Measurements from ENCODE around the gene OPA3. TPM values are rescaled to one million over a fixed set of nuclear protein-coding genes. Genes with fewer than 3 reads are reported as not detected.

The OPA3 gene
- total and polyA plus RNA-seq, 10 of the 15 experiments (the other 5 are each of a cell fraction or from before 2014, with no cell fraction given): 2.2 to 24.3 (median 13.3) TPM

DNA sequence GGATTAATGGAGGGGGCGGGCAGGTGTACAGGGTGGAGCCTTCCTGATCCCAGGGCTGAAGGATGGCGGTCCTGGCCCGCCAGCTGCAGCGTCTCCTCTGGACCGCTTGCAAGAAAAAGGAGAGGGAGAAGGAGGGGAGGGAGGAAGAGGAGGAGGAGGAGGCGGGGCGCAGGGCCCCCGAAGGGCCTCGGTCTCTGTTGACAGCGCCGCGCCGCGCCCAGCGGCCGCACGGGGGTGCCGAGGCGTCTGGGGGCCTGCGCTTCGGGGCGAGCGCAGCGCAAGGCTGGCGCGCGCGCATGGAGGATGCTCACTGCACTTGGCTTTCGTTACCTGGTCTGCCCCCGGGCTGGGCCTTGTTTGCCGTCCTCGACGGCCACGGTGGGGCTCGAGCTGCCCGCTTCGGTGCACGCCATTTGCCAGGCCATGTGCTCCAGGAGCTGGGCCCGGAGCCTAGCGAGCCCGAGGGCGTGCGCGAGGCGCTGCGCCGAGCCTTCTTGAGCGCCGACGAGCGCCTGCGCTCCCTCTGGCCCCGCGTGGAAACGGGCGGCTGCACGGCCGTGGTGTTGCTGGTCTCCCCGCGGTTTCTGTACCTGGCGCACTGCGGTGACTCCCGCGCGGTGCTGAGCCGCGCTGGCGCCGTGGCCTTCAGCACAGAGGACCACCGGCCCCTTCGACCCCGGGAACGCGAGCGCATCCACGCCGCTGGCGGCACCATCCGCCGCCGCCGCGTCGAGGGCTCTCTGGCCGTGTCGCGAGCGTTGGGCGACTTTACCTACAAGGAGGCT lies 86.0 kb downstream of the OPA3 start, which contains the start of gene PPM1N (continued):
- TF ChIP-seq DPF2 (IDR thresholded peaks at IDR 0.05) (0 out of 2 replicates have a peak, but pooled peaks have one; percentile 46), STAT3 (IDR thresholded peaks at IDR 0.05; ENCODE audit: low read depth, low read length) (no peak), BCL11A (IDR thresholded peaks at IDR 0.05; ENCODE audit: low read depth, low read length) (no peak), TCF3 (IDR thresholded peaks at IDR 0.05; ENCODE audit: borderline replicate concordance, insufficient read depth, low read depth, low read length) (no peak)
- TF ChIP-seq, protein P1, sequence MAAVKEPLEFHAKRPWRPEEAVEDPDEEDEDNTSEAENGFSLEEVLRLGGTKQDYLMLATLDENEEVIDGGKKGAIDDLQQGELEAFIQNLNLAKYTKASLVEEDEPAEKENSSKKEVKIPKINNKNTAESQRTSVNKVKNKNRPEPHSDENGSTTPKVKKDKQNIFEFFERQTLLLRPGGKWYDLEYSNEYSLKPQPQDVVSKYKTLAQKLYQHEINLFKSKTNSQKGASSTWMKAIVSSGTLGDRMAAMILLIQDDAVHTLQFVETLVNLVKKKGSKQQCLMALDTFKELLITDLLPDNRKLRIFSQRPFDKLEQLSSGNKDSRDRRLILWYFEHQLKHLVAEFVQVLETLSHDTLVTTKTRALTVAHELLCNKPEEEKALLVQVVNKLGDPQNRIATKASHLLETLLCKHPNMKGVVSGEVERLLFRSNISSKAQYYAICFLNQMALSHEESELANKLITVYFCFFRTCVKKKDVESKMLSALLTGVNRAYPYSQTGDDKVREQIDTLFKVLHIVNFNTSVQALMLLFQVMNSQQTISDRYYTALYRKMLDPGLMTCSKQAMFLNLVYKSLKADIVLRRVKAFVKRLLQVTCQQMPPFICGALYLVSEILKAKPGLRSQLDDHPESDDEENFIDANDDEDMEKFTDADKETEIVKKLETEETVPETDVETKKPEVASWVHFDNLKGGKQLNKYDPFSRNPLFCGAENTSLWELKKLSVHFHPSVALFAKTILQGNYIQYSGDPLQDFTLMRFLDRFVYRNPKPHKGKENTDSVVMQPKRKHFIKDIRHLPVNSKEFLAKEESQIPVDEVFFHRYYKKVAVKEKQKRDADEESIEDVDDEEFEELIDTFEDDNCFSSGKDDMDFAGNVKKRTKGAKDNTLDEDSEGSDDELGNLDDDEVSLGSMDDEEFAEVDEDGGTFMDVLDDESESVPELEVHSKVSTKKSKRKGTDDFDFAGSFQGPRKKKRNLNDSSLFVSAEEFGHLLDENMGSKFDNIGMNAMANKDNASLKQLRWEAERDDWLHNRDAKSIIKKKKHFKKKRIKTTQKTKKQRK (IDR thresholded peaks at IDR 0.05; ENCODE audit: low read depth, low read length): no peak

DNA sequence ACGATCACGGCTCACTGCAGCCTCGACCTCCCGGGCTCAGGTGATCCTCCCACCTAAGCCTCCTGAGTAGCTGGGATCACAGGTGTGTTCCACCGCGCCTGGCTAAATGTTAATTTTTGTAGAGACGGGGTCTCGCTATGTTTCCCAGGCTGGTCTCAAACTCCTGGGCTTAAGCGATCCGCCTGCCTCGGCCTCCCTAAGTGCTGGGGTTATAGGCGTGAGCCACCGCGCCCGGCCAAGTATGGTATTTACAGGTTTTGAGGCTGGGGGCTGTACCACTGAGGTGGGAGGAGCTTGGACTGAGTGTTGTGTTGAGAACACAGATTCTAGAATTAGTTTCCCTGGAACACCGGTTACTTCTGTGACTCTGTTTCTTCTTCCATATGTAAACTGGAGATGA lies 86.8 kb downstream of the OPA3 start:
- H3K36me3 ChIP-seq (ENCODE audit: control insufficient read depth in 2 of 2, insufficient read depth in 2 of 2, low read length in 1 of 2): no peaks in the 10 kb centered on the region
- peak overlapping the region; percentile 5; the same call in 1 of the 2 replicates for H3K4me3 ChIP-seq
- ChIA-PET RAD21 (ENCODE audit: unreplicated experiment) (interaction anchor here (0.7 kb wide), 2 partner anchors 61 to 95 kb away, joined by 3 read pairs; no protein-coding TSS in a partner anchor), CTCF (interaction anchor here (1.1 to 6.6 kb wide), 3 partner anchors 12 to 145 kb away, joined by 3 to 65 read pairs (median 4); no protein-coding TSS in a partner anchor), SMC1A (ENCODE audit: uncharacterized antibody, unreplicated experiment) (interaction anchor here (1.2 kb wide), 1 partner anchor 18 kb away, joined by 3 read pairs; no protein-coding TSS in a partner anchor), POLR2A (interaction anchor here (0.6 to 2.5 kb wide), 5 partner anchors 8 to 19 kb away, joined by 3 to 8 read pairs (median 6); no protein-coding TSS in a partner anchor)
- H3K4me2 ChIP-seq (ENCODE audit: control insufficient read depth, insufficient read depth): peak overlapping the region; percentile 53
- H3K27ac ChIP-seq (ENCODE audit: control insufficient read depth, insufficient read depth): no peak overlapping the region
- peaks cover 30% of the 10 kb centered on the region for H3K4me1 ChIP-seq (ENCODE audit: control insufficient read depth, insufficient read depth, low read length)
- no peaks in the 10 kb centered on the region; the same call in 2 of the 3 replicates for H3K9me3 ChIP-seq (replicated peaks; ENCODE audit: control insufficient read depth, insufficient read depth, low read length)
- no peaks in the 10 kb centered on the region for H3K79me2 ChIP-seq (ENCODE audit: control insufficient read depth, insufficient read depth, low read length)
- H4K20me1 ChIP-seq (ENCODE audit: control insufficient read depth, insufficient read depth): peaks cover 6% of the 10 kb centered on the region; the same call in 1 of the 2 replicates
- 11% methylated on average over 16 of the region's 16 CpGs for WGBS (ENCODE audit: insufficient coverage, insufficient replicate concordance, low lambda C conversion rate, missing lambda C conversion rate)
- H2AFZ ChIP-seq (ENCODE audit: control insufficient read depth, low read depth, low read length): no peak overlapping the region; the same call in 1 of the 2 replicates
- no peak for FAIRE-seq
- no peak for ATAC-seq
- H3K9ac ChIP-seq (ENCODE audit: control insufficient read depth, insufficient read depth, low read length): no peak overlapping the region
- no peak for DNase-seq (ENCODE audit: low read depth, low spot score)
- intact Hi-C loops (cut with micrococcal nuclease; ENCODE audit: unreplicated experiment) (loop anchor here (5.0 kb wide), 1 partner anchor 75 kb away; no protein-coding TSS in a partner anchor), in situ Hi-C loops (cut with MboI) (no loop called here)
- H3K27me3 ChIP-seq (replicated peaks in 1 of 2; ENCODE audit: control insufficient read depth in 2 of 2, insufficient read depth in 2 of 2, low read length in 1 of 2): peaks cover 0 to 9% of the 10 kb centered on the region in 2 experiments; a peak in 3 of 4 replicates
- BruUV-seq (replicated peaks): no TSS peak
- TF ChIP-seq RAD51 (IDR thresholded peaks at IDR 0.05): no peak
- TF ChIP-seq RUNX3 (IDR thresholded peaks at IDR 0.05; ENCODE audit: low read length): no peak
- no peak for TF ChIP-seq RB1 (IDR thresholded peaks at IDR 0.05; ENCODE audit: borderline replicate concordance)
- no peak for TF ChIP-seq NR2C2 (IDR thresholded peaks at IDR 0.05; ENCODE audit: borderline replicate concordance, control insufficient read depth, insufficient read length, low read depth)
- TF ChIP-seq RAD21 (IDR thresholded peaks at IDR 0.05; ENCODE audit: insufficient read depth, low read depth, low read length): no peak
- TF ChIP-seq, protein P2, sequence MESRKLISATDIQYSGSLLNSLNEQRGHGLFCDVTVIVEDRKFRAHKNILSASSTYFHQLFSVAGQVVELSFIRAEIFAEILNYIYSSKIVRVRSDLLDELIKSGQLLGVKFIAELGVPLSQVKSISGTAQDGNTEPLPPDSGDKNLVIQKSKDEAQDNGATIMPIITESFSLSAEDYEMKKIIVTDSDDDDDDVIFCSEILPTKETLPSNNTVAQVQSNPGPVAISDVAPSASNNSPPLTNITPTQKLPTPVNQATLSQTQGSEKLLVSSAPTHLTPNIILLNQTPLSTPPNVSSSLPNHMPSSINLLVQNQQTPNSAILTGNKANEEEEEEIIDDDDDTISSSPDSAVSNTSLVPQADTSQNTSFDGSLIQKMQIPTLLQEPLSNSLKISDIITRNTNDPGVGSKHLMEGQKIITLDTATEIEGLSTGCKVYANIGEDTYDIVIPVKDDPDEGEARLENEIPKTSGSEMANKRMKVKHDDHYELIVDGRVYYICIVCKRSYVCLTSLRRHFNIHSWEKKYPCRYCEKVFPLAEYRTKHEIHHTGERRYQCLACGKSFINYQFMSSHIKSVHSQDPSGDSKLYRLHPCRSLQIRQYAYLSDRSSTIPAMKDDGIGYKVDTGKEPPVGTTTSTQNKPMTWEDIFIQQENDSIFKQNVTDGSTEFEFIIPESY (IDR thresholded peaks at IDR 0.05): no peak
- no peak for TF ChIP-seq CBX5 (IDR thresholded peaks at IDR 0.05; ENCODE audit: low read depth)
- no peak for TF ChIP-seq POU2F2 (IDR thresholded peaks at IDR 0.05; ENCODE audit: borderline replicate concordance, low read depth, low read length)
- TF ChIP-seq SREBF2 (IDR thresholded peaks at IDR 0.05; ENCODE audit: low read length): no peak
- no peak for TF ChIP-seq CHD1 (IDR thresholded peaks at IDR 0.05; ENCODE audit: low read depth, low read length)
- TF ChIP-seq DPF2 (IDR thresholded peaks at IDR 0.05): no peak
- no peak for TF ChIP-seq ETV6 (conservative IDR thresholded peaks at IDR 0.05 in 1 of 2, IDR thresholded peaks at IDR 0.05 in 1 of 2; ENCODE audit: borderline replicate concordance in 1 of 2, low read depth in 1 of 2)

Measured in GM12878 (cell line).